Activated CD4-positive, alpha-beta T cell treated with anti-CD3 and anti-CD28 coated beads for 24 hours (primary cell): ENCODE results near the gene CLSTN1.
A peak's percentile ranks its signal among the peaks of the same experiment; 100 is the strongest.
"Not testable (repeated sequence)": the region's sequence is repeated elsewhere in the genome, so short reads cannot be mapped to it uniquely, and the experiment has no call there.

Source experiments
- DNase-seq, 2 donors: peaks; one replicate each; pipeline ENCODE4 v3.0.0-alpha.2; 2020; ENCODE audit warnings: low read depth in 2 of 2

CLSTN1 gene

DNA sequence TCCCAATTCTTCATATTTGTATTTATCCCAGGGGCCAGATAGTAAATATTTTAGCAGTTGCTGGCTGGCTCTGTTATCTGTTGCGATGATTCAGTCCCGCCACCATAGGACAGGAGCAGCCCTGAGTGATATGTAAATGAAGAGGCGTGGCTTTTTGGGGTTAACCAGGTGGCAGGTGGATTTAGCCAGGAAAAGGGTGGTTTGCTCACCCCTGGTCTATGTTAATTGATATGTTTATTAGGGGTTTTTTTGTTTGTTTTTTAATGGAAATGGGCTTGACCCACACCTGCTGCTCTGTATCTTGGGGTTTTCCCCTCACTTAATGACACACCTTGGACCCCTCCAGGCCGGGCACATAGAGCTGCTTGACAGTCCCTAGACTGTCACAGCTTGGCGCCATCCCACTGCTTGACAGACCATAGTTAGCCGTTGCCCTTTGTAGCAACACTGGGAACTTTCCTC, 109.5 kb downstream of the CLSTN1 start:
- DNase-seq, result no peak

GRCh38 chr1:9712767-9713166, 111.0 kb downstream of the CLSTN1 start:
- not testable (repeated sequence) for DNase-seq

- DNase-seq, result no peak
These were observed 112.2 kb downstream of the CLSTN1 start for GRCh38 chr1:9711466-9712020.

DNA sequence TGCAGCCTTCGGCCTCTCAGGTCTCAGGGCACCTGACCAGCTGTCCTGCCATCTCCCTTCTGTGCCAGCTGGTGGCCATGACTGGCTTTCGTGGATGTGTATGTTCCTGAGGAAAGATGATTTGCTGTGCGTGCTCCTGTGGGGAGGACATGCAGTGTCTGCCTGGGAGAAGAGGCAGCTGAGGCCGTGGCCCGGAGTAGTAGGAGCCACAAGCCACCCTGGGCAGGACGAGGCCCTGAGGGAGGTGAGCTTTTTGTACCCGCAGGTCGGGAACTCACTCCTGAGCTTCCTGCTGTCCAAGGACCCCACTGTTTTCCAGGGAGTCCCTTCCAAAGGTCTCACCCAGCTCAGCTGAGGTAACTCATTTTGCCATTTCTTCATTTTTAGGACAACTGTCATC, 113.7 kb downstream of the CLSTN1 start:
- DNase-seq, result no peak

DNA sequence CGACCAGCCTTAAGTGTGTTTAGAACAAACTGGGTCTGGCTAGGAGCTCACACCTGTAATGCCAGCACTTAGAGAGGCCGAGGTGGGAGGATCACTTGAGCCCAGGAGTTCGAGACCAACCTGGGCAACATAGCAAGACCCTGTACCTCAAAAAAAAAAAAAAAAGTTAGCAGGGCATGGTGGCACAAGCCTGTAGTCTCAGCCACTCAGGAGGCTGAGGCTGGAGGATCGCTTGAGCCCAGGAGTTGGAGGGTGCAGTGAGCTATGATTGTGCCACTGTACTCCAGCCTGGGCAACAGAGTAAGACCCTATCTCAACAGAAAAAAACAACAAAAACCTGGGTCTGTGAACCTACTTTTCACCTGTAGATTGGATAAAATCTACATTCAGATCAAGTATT, 117.6 kb downstream of the CLSTN1 start:
- no peak for DNase-seq

- DNase-seq, result no peak
These were observed 118.2 kb downstream of the CLSTN1 start for GRCh38 chr1:9705337-9706093.

- DNase-seq, result no peak
These were observed 120.1 kb downstream of the CLSTN1 start for GRCh38 chr1:9703681-9704080.

- no peak for DNase-seq
These were observed 120.6 kb downstream of the CLSTN1 start for GRCh38 chr1:9703165-9703509.

- DNase-seq, result no peak
These were observed 122.1 kb downstream of the CLSTN1 start for GRCh38 chr1:9701665-9702064.

DNA sequence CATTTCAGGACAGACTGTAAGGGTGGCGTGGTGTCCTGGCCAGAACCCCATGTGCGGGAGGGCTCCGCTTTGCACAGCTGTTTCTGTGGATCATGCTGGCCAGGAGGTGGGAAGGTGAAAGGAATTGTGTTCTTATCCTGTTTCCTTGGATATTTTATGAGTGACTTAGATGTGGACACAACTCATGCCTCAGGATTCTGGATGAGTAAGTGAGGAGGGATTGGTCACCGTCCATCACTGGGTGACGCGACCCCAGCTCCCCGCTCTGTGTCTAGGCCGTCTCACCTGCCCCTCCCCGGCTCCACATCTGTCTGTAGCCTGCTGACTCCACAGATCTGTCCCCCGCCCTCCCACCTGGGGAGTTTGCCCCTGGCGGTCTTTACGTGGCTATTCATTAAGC, 123.4 kb downstream of the CLSTN1 start:
- no peak for DNase-seq

DNA sequence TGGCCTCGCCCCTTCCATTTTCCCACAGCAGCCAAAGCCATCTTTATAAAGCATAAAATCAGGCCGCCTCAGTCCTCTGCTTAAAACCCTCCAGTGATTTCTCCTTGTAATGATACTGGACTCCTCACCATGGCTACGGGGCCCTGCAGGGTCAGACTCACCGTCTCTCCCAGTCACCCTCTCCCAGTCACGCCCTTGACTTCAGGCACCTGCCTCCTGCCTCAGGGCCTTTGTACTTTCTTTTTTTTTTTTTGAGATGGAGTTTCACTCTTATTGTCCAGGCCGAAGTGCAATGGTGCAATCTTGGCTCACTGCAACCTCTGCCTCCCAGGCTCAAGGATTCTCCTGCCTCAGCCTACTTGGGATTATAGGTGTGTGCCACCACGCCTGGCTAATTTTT, 124.4 kb downstream of the CLSTN1 start:
- no peak for DNase-seq

DNA sequence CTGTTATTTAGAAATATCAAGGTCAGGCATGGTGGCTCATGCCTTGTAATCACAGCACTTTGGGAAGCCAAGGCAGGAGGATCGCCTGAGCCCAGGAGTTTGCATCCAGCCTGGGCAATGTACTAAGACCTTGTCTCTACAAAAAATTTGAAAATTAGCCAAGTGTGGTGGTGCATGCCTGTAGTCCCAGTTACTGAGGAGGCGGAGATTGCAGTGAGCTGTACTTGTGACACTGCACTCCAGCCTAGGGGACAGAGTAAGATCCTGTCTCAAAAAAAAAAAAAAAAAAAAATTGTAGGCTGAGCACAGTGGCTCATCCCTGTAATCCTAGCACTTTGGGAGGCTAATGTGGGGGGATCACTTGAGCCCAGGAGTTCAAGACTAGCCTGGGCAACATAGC, 127.0 kb downstream of the CLSTN1 start:
- no peak for DNase-seq

DNA sequence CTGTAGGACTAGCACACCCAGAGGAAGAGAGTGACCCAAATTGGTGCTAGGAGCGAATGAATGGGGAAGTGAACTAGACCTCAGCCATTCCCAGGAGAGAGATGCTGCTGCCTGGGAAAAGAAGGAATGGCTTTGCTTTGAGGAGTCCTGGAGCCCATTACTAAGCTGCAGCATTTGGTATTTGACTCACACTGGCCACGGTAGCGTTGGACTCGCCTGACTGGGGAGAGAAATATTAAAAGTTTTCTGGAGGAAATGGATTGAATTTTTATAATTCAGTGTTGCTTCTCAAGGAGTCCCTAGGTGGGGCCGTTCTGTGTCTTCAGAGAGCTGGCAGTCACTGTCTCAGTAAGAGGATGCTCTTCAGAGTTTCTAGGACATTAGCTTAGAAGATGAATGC, 132.1 kb downstream of the CLSTN1 start:
- no peak for DNase-seq

GRCh38 chr1:9691108-9691445, 132.7 kb downstream of the CLSTN1 start:
- DNase-seq, result no peak

GRCh38 chr1:9690440-9691107, 133.2 kb downstream of the CLSTN1 start:
- no peak for DNase-seq

DNA sequence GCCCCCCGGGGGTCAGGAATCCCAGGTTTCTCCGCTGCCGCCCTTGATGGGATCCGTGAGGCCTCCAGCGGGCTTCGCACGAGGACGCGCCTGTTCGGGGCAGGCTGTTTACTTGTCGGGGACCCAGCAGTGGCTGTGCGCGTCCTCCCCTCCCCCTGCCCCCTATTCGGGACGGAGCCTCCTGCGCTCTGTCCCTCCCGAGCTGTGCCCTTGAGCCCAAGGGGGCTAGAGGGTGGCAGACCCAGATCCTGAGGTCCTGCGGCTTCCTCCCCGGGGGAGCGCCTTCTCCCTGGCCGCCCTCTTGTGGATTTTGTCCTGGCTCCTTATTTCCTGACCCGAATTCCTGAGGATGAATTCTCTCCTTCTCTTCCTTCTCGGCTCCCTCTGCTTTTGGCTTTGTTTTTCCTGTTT, 133.8 kb downstream of the CLSTN1 start:
- no peak for DNase-seq

- peak; percentile 79 to 80 for DNase-seq
These were observed 134.6 kb downstream of the CLSTN1 start for GRCh38 chr1:9689011-9689706.

- no peak for DNase-seq
These were observed 135.2 kb downstream of the CLSTN1 start for GRCh38 chr1:9688599-9688998.

GRCh38 chr1:9687874-9688582, 135.7 kb downstream of the CLSTN1 start:
- DNase-seq, result no peak

DNA sequence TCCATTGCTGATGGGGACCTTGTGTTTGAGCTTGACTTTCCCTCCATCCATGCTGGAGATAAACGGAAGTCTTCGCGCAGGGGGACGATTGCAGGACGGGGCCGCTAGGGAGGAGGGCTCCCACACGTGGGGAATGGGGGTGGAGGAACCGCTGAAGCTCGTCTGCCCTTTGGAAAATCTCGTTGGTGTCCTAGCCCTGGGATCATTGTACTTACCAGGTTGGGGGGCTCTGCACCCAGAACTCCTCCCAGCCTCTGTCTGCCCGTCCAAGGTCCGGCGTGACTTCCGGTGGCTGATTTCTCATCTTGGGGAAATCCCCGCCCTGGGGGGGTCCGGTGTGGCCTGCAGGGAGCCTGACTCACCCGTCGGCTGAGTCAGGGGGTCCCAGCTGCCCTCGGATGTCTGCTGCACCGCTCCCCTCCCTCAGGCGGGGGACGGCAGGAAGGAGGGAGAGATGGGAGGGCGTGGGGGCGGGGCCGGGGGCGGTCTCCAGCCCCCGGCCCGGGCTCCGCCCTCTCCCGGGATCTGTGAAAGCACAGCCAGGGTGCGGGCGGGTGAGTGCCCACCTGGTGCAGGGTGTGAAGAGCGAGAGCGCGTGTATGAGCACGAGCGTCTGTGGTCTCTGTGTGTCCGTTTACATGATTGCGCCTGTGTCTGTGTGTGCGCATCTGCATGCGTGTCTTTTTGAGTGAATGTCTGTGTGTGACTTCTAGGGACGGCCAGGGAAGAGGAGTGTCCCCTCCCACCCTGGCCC, 136.5 kb downstream of the CLSTN1 start:
- peak; percentile 31 to 41 for DNase-seq

DNA sequence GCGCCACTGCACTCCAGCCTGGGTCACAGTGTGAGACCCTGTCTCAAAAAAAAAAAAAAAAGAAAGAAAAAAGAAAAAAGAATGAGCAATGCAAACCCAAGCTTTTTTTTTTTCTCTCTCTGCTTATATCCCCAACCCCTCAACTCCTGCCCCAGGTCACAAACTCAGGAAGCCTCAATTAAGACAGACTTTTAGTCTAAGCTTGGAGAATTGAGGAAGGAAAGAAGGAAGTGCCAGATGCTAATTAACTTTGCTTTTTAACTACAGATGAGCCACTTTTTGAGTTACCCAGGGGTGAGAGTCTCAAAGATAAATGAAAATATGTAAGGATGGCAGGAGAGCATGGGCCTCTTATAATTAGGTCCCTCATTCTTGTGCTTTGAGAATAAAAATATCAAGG, 139.0 kb downstream of the CLSTN1 start:
- DNase-seq, result no peak
